ENCODE results near the gene TLE6. TPM values are rescaled to one million over a fixed set of nuclear protein-coding genes. Genes with fewer than 3 reads are reported as not detected.
"Not testable (repeated sequence)": the region's sequence is repeated elsewhere in the genome, so short reads cannot be mapped to it uniquely, and the experiment has no call there.

Gene TLE6
- polyA plus RNA-seq (2013, experiment 1 of 2; ENCODE audit: insufficient read length): 1.9 TPM
- polyA plus RNA-seq (2013, experiment 2 of 2; ENCODE audit: insufficient read length): 1.3 TPM

DNA sequence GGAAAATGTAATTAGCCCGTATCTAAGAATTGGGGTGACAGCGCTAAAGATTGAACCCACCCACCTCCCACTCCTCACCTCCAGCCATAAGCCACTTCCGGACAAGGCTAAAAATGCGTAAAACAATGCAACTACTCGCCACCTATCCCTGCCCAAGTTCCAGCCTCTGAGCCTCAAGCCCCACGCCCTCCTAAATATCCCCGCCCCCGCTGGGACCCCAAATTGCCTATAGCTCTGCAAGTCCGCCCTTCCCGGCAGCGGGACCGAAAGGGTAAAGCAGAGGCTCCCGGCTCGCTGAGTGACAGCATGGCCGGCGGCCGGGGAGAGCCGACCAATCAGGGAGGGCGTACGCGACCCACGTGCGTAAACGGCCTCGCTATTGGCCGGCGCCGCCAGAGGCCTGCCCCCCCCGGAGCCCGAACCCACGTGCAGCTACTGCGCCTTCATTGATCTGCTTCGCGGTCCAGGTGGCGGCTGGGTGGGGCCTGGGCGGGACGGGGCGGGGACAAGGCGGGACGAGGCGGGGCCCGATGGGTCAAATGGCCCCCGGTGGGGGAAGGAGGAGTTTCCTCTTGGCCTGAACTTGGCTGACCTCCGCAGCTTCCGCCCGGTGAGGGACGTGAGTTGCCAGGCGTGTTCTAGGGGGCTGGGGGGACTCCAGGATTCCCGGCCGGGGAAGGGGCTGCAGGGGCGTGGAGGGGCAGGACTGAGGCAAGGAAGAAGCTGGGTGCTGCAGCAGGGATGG is at the start of gene TLE6:
TSS of gene TLE6 (plus strand) at position 564 of the 745 bp plus-strand sequence. CDS start 670 bp downstream, outside the sequence.
- DNase-seq: peak; percentile 94

- DNase-seq: no peak
Measured at GRCh38 chr19:2933490-2933910, 43.9 kb upstream of the TLE6 start.

DNA sequence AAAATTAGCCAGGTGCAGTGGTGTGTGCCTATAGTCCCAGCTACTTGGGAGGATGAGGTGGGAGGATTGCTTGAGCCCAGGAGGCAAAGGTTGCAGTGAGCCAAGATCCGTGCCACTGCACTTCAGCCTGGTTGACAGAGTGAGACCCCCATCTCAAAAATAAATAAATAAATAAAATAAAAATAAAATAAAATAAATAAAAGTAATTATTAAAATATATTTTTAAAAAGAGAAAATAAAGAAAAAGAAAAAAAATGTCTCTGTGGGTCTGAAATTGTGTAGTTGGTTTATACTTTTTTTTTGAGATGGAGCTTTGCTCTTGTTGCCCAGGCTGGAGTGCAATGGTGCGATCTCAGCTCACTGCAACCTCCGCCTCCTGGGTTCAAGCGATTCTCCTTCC is 41.5 kb upstream of the TLE6 start:
- DNase-seq: not testable (repeated sequence)

DNA sequence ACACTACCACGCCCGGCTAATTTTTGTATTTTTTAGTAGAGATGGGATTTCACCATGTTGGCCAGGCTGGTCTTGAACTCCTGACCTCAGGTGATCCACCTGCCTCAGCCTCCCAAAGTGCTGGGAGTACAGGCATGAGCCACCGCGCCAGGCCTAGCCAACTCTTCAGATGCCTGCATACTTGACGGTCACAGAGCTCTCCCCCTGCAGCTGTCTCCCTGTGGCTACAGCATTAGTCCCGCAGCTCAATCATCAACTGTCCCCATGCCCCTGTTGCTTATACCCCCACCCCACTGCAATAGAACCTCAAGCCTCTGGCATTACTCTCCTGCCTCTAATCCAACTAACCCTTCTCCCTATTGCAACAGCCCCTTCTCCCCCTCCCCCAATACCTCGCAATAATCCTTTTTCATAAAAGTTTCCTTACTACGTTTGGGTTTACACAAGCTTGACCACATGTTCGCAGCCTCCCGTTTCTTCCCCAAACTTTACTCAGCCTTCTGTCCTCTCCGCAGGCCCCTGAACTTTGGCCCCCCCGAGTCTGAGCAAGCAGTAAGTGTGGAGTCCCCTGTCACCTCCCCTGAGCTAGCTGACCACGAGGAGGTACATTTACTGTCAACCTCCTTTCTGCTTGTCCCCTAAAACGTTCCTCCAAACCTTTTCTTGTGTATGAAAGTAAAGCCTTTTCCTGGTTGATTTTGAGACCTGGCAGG is 34.3 kb upstream of the TLE6 start:
- DNase-seq: no peak

DNA sequence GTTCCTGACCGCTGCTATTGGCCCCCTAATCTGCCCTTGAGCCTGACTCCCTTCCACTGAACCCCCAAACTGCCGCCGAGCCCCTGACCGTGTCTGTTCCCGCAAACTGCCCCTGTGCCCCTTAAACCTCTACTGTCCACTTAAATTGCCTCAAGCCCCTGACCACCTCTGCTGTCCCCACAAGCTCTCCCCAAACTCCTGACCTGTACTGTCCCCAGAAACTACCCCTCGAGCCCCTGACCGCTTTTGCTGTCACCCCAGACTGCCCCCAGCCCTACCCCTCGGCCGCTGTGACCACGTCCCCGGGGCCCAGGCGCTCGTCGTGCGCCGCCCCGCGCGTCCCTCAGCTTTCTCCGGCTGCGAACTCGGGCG is 33.0 kb upstream of the TLE6 start:
- no peak for DNase-seq

DNA sequence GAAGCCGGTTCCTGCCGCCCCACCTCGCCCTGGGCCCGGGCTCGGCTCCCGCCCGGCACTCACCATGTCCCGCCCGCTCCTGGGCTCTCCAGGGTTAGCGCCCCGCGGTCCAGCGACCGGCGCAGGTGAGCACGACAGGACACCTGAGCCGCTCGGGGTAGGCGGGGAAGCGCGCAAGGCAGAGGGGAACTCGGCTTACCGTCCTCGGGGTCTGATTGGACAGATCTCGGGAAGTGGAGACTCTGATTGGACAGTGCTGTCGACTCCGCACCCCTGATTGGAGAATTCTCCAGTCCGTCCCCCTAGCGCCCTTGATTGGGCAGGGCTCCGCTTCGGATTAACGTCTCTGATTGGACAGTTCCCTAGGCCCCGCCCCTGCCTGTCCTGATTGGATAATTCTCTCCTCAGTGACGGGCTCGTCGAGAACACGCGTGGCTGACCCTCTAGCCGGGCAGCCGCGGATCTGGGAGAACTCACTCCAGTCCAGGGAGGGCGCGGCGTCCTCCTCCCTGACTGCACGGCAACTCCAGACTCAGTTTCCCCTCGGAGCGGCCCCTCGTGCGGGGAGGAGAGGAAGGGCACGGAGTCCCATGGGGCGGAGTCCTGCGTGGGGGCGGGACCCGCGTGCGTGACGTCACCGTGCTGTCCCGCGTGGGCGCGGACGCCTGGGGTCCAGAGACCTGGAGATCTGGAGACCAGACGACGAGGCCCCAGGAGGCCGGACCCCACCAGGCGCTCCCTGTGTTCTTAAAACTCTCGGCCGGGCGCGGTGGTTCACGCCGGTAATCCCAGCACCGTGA is 32.4 kb upstream of the TLE6 start, which contains the start of gene ZNF77:
TSS of gene ZNF77 (minus strand) at position 197 of the 800 bp plus-strand sequence. CDS start at position 66, 131 bp downstream.
- peak; percentile 99 for DNase-seq

- DNase-seq: no peak
Measured at GRCh38 chr19:2945575-2946184, 31.7 kb upstream of the TLE6 start.

GRCh38 chr19:2949939-2950285 is 27.5 kb upstream of the TLE6 start:
- no peak for DNase-seq

- peak; percentile 99 for DNase-seq
Measured at GRCh38 chr19:2950286-2951124, 26.9 kb upstream of the TLE6 start.

DNA sequence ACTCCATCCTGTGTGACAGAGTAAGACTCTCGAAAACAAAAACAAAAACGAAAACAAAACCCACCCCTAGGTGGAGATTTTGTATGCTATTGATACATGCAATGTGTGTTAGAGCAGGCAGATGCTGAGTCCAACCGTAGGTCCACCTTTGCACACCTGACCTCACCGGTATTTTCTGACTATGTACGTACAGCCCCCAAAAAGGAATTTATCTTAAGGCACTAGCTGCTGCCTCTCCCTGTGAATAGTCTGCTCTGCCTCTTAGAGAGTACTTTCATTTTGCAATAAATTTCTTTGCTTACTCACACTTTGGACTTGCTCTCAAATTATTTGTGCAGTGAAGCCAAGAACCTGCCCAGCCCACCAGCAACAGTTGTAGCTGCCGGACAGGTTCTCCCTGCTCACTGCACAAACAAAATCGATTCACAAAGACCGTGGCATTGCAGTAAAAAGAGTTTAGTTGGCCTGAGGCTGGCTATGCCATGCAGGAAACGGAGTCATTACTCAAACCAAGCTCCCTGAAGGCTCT is 24.3 kb upstream of the TLE6 start:
- no peak for DNase-seq

GRCh38 chr19:2957160-2957559 is 20.2 kb upstream of the TLE6 start:
- no peak for DNase-seq

DNA sequence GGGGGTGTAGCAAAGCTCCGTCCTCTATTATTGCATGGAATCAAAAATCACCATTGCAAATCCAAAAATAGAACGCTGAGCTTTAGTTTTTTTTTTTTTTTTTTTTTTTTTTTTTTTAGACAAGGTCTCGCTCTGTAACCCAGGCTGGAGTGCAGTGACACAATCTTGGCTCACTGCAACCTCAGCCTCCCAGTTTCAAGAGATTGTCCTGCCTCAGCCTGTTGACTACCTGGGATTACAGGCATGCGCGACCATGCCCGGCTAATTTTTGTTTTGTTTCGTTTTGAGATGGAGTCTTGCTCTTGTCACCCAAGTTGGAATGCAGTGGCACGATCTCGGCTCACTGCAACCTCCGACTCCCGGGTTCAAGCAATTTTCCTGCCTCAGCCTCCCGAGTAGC is 17.2 kb upstream of the TLE6 start:
- no peak for DNase-seq

GRCh38 chr19:2962018-2962670 is 15.2 kb upstream of the TLE6 start:
- peak; percentile 87 for DNase-seq

DNA sequence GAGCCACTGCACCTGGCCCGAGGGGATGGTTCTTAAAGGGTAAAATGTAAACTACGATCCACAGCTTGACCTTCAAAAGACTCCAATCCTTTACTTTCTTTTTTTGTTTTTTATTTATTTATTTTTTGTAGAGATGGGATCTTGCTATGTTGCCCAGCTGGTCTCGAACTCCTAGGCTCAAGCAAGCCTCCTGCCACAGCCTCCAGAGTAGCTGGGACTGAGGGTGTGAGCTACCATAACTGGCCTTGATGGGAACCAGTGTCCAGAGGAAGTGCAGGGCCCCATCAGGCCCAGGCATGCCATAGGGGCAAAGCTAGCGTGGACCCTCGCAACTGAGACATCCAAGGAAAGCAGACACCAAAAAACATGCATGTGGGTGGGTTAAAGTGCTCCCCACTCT is 14.2 kb upstream of the TLE6 start:
- no peak for DNase-seq

GRCh38 chr19:2963631-2964030 is 13.7 kb upstream of the TLE6 start:
- not testable (repeated sequence) for DNase-seq

DNA sequence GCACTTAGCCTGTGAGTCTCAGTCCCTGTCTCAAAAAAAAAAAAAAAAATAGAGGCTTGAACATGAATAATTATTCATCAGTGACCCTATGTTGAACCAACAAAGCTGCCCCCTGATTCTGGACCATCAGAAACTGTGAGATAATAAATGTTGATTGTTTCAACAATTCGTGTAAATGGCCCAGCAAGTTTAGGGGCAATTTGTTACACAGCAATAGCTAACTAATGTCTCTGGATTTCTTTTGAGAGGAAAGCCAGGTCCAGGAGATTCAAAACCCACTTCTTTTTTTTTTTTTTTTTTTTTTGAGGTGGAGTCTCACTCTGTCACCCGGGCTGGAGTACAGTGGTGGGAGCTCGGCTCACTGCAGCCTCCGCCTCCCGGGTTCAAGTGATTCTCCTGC is 12.5 kb upstream of the TLE6 start:
- no peak for DNase-seq

DNA sequence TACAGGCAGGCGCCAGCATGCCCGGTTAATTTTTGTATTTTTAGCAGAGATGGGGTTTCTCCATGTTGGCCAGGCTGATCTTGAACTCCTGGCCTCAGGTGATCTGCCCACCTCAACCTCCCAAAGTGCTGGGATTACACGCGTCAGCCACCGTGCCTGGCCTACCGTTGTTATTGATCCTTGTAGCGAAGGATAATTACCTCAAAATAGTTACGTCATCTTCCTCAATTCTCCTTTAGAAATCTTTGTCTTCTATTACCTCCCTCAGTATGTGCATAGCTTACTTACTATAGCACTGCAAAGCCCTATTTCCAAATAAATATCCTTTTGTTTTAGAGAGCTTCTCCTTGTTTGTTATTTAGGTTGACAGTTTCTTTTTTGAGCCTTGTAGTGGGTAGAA is 9.4 kb upstream of the TLE6 start:
- DNase-seq: no peak

GRCh38 chr19:2969104-2969504 is 8.3 kb upstream of the TLE6 start:
- no peak for DNase-seq

GRCh38 chr19:2970201-2970835 is 7.0 kb upstream of the TLE6 start:
- DNase-seq: no peak

DNA sequence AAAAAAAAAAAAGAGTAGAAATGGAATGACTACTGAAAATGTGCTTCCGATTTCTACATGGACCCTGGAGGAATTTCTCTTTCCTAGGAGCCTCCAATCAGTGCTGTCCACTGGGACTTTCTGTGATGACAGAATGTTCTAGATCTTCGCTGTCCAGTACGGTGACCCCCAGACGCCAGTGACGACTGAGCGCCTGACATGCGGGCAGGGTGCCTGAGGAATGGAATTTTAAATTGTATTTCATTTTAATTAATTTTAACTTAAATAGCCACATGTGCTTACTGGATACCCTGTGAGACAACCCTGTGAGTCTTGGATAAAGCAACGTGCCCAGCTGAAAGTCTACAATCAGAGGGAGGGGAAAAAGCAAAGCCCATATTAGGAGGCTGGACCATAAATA is 4.1 kb upstream of the TLE6 start:
- no peak for DNase-seq
